ENCODE data around the gene VOPP1.

GRCh38 chr7:55512635-55513191, 59.6 kb downstream of the VOPP1 start:
- TF ChIP-seq ZBTB49 (CRISPR knock-in tag; IDR thresholded peaks at IDR 0.05; ENCODE audit: borderline replicate concordance), result no peak
- TF ChIP-seq ZNF768 (CRISPR knock-in tag; IDR thresholded peaks at IDR 0.05), result no peak
- TF ChIP-seq SP1 (IDR thresholded peaks at IDR 0.05), result no peak
- no peak for TF ChIP-seq SP1 (CRISPR knock-in tag; IDR thresholded peaks at IDR 0.05)
- no peak for TF ChIP-seq ZNF570 (CRISPR knock-in tag; IDR thresholded peaks at IDR 0.05; ENCODE audit: borderline replicate concordance)
- TF ChIP-seq, protein P1, sequence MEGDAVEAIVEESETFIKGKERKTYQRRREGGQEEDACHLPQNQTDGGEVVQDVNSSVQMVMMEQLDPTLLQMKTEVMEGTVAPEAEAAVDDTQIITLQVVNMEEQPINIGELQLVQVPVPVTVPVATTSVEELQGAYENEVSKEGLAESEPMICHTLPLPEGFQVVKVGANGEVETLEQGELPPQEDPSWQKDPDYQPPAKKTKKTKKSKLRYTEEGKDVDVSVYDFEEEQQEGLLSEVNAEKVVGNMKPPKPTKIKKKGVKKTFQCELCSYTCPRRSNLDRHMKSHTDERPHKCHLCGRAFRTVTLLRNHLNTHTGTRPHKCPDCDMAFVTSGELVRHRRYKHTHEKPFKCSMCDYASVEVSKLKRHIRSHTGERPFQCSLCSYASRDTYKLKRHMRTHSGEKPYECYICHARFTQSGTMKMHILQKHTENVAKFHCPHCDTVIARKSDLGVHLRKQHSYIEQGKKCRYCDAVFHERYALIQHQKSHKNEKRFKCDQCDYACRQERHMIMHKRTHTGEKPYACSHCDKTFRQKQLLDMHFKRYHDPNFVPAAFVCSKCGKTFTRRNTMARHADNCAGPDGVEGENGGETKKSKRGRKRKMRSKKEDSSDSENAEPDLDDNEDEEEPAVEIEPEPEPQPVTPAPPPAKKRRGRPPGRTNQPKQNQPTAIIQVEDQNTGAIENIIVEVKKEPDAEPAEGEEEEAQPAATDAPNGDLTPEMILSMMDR (CRISPR knock-in tag; IDR thresholded peaks at IDR 0.05), result no peak
- TF ChIP-seq, protein P2, sequence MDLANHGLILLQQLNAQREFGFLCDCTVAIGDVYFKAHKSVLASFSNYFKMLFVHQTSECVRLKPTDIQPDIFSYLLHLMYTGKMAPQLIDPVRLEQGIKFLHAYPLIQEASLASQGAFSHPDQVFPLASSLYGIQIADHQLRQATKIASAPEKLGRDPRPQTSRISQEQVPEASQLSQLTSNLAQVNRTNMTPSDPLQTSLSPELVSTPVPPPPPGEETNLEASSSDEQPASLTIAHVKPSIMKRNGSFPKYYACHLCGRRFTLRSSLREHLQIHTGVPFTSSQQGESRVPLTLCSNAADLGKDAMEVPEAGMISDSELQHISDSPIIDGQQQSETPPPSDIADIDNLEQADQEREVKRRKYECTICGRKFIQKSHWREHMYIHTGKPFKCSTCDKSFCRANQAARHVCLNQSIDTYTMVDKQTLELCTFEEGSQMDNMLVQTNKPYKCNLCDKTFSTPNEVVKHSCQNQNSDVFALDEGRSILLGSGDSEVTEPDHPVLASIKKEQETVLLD (CRISPR knock-in tag; IDR thresholded peaks at IDR 0.05; ENCODE audit: low read depth), result no peak
- TF ChIP-seq NCOA2 (CRISPR knock-in tag; IDR thresholded peaks at IDR 0.05), result no peak
- TF ChIP-seq ZNF660 (CRISPR knock-in tag; IDR thresholded peaks at IDR 0.05; ENCODE audit: borderline replicate concordance, low read depth), result no peak
- no peak for TF ChIP-seq JUN (CRISPR knock-in tag; IDR thresholded peaks at IDR 0.05)
- TF ChIP-seq SMC3 (IDR thresholded peaks at IDR 0.05; ENCODE audit: low read length), result no peak

All from HepG2 (cell line).